Placental pericyte (primary cell): Measurements from ENCODE around the gene MTREX. TPM values are rescaled to one million over a fixed set of nuclear protein-coding genes. Genes with fewer than 3 reads are reported as not detected.

Source experiments
- total RNA-seq: library from RNA; depleted of rRNA; stranded (reverse); fragments of >200 nt; gene quantifications from 2 replicates; pipeline ENCODE4 v1.2.3, GENCODE V29; 2012

MTREX gene
- 96.9 and 99.9 TPM in 2 replicates for total RNA-seq

GRCh38 chr5:55307383-55308253 lies at the start of gene MTREX, which contains the start of gene DHX29:
Gene MTREX, plus strand, starts transcription at chr5:55307989. Its CDS starts 25 bp downstream, at chr5:55308014.
Gene DHX29, minus strand, starts transcription at chr5:55307694. Its CDS starts 121 bp downstream, at chr5:55307573.

Other genes with a start within 250 kb of the MTREX start
- not detected in 2 replicates for gene GZMA, start 205.3 kb upstream of the MTREX start, total RNA-seq
- 102 and 145 TPM in 2 replicates for gene GPX8, start 147.8 kb upstream of the MTREX start, total RNA-seq
- not detected in 2 replicates for gene CDC20B, start 134.8 kb upstream of the MTREX start, total RNA-seq
- not detected in 2 replicates for gene MCIDAS, start 80.7 kb upstream of the MTREX start, total RNA-seq
- 0.14 TPM in 1 of 2 replicates, not detected in the other for gene CCNO, start 74.4 kb upstream of the MTREX start, total RNA-seq
- gene DHX29, start 295 bp upstream of the MTREX start, total RNA-seq: 23.4 and 51.8 TPM in 2 replicates
- 40.8 and 57.6 TPM in 2 replicates for gene PLPP1, start 227.0 kb downstream of the MTREX start, total RNA-seq